ENCODE data around the gene SLC7A4.

- TF ChIP-seq CTCF (IDR thresholded peaks at IDR 0.05; ENCODE audit: insufficient read depth, low read depth, low read length) (no peak), EZH2 (IDR thresholded peaks at IDR 0.05; ENCODE audit: insufficient read depth, low read length) (no peak)
Observed at GRCh38 chr22:21052715-21053459, 20.5 kb upstream of the SLC7A4 start.

Data from astrocyte (in vitro differentiated cells and primary cell).